ENCODE data around the gene EBF4.

EBF4 gene

GRCh38 chr20:2692036-2692885, at the start of gene EBF4:
Gene EBF4, plus strand, starts transcription at chr20:2692780. Its CDS starts 866 bp downstream, at chr20:2693646.
- no peak for DNase-seq (ENCODE audit: low read depth)

DNA sequence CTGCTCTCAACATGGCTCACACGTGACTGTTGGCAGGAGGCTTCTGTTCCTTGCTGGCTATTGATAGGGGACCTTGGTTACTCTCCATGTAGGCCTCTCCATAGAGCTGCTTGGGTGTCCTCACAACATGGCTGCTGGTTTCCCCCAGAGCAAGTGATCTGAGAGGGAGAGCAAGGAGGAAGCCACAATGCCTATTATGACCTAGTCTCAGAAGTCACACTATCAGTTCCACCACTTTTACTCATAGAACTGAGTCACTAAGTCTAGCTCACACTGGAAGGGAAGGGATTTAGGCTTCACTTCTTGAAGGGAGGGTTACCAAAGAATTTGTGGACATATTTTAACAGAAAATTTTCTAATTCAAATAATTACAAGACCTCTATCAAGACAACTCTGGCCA, 48.9 kb upstream of the EBF4 start:
- no peak for DNase-seq (ENCODE audit: low read depth)

GRCh38 chr20:2651772-2652723, 40.5 kb upstream of the EBF4 start, which contains the start of gene NOP56:
Gene NOP56, plus strand, starts transcription at chr20:2652632. Its CDS starts 29 bp downstream, at chr20:2652661.
- peak; percentile 91 for DNase-seq (ENCODE audit: low read depth)

GRCh38 chr20:2652724-2653555, 39.6 kb upstream of the EBF4 start:
- DNase-seq (ENCODE audit: low read depth): no peak

DNA sequence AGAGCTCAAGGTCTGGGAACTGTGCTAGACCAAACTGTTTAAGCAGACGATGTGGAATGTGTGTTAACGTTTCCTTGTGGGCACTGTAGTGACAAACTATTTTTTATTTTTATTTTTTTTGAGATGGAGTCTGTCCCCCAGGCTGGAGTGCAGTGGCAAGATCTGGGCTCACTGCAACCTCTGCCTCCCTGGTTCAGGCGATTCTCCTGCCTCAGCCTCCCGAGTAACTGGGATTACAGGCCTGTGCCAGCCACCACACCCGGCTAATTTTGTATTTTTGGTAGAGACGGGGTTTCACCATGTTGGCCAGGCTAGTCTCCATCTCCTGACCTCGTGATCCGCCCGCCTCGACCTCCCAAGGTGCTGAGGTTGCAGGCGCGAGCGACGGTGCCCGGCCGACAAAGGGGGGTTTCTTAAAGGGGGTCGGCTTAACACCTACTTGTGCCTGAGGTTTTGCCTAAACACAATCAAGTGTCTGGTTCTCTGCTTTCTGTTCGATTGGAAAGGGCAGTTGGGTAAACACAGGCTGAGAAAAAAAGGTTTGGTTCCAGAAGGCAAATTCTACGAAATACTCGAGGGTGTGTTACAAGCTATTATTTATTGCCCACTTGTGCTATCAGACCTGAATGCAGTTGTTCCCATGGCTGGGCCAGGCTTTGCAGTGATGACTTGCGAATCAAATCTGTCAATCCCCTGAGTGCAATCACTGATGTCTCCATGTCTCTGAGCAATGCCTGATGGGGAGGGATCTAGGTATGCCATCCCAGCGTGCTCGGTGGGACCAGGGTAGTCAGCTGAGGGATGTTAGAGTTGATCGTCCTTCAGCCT, 38.8 kb upstream of the EBF4 start:
- no peak for DNase-seq (ENCODE audit: low read depth)

GRCh38 chr20:2654384-2654822, 38.2 kb upstream of the EBF4 start:
- no peak for DNase-seq (ENCODE audit: low read depth)

DNA sequence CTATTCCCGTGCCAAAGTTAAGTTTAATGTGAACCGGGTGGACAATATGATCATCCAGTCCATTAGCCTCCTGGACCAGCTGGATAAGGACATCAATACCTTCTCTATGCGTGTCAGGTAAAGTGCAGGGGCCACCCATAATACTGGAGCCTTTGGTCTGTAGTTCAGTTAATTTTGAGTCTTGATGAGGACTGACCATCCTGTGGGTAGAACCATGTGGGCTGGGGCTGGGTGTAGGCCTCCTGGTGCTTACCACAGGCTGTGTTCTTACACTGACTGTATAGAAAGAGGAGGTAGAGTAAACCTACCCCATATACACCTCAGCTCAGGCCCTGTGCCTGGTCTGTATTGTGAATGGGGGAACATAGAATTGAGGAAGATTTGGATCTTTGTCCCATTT, 37.7 kb upstream of the EBF4 start:
- DNase-seq (ENCODE audit: low read depth): no peak

GRCh38 chr20:2655331-2656116, 37.1 kb upstream of the EBF4 start:
- DNase-seq (ENCODE audit: low read depth): no peak

DNA sequence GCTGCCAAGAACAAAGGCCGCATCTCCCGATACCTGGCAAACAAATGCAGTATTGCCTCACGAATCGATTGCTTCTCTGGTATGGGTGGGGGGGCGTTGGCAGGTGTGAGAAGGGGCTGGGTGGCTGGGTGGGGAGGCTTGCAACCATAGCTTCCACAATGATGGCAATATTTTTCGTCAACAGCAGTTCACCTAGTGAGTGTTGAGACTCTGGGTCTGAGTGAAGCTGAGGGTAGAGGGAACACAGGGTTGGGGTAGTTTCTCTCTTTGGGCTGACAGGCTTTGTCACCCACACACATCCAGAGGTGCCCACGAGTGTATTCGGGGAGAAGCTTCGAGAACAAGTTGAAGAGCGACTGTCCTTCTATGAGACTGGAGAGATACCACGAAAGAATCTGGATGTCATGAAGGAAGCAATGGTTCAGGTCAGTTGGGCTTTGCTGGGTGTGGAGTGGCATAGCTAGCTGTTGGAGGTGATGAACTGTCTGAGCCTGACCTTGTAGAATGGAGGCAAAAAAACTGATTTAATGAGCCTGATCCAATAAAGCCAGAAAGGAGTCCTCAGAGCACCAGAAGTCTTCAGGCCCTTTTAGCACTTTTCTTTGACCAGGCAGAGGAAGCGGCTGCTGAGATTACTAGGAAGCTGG, 36.0 kb upstream of the EBF4 start:
- no peak for DNase-seq (ENCODE audit: low read depth)

GRCh38 chr20:2657241-2657640, 35.3 kb upstream of the EBF4 start:
- DNase-seq (ENCODE audit: low read depth): no peak

DNA sequence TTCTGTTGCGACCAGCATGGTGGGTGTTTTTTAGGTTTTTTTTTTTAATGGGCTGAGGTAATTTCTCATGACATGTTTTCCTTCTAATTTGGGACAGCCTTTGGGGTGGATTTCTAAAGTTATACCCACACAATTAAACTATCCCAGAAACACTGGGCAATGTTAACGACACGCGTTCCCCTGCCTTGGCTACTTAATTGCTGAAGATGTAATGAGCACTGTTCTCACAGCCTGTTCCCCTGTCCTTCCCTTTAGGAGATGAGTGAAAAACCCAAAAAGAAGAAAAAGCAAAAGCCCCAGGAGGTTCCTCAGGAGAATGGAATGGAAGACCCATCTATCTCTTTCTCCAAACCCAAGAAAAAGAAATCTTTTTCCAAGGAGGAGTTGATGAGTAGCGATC, 34.9 kb upstream of the EBF4 start:
- no peak for DNase-seq (ENCODE audit: low read depth)

GRCh38 chr20:2658414-2659354, 33.9 kb upstream of the EBF4 start:
- DNase-seq (ENCODE audit: low read depth): no peak

DNA sequence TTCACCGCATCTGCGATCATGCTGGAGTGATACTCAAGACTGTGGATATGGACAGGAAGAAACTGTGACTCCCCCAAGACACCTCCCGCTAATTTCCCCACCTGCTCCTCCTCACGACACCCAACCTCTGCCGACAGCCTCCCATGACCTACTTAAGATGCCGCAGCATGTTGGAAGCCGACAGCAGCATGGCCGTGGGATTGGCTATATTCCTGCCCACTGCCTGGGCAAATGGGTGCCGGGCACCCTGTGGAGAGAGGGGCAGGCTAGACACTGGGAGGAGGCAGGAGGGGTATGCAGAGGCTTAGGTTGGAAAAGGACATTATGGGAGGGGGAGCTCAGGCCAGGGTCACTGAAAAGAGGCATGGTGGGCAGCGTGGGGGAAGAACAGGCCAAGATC, 33.0 kb upstream of the EBF4 start:
- no peak for DNase-seq (ENCODE audit: low read depth)

GRCh38 chr20:2663364-2663886, 29.2 kb upstream of the EBF4 start:
- DNase-seq (ENCODE audit: low read depth): no peak

DNA sequence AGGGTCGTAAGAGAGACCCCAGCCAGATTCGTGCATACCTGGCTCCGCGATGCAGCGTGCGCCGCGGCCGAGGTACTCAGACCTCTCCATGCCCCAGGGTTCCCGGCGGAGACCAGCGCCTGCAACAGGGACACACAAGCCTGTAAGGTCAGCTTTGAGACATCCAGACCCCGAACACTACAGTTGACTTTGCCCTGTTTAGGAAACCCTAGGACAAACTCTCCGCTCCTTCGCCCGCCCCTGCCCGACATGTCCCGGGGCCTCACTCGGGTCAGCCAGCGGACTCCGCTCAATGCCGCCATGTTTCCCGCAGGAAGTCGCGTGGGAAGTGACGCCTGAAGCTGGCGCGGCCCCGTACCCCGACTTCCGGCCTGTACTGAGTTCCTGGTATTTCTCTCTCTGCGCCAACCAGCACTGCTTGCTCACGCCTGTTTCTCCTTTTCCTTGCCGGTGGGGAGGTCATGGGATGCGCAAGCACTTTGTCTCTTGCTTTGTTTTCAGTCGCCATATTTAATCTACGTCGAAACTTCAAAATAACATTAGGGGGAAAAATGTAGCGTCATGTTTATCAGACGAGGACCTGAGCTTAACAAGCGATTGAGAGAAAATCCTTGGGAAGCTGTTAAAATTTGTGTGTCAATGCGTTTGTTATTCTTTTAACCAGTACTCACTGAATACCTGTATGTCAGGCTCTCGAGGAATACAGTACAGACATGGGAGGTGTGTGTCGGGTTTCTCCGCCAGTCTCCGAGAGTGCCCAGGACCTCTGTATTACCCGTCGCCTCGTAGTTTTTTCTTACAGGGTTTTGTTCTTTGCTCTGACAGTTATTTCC, 28.5 kb upstream of the EBF4 start, which contains the start of gene IDH3B:
Gene IDH3B, minus strand, starts transcription at position 330 of the 833 bp plus-strand sequence. Its CDS starts 28 bp downstream, at position 302.
- DNase-seq (ENCODE audit: low read depth): peak; percentile 87

DNA sequence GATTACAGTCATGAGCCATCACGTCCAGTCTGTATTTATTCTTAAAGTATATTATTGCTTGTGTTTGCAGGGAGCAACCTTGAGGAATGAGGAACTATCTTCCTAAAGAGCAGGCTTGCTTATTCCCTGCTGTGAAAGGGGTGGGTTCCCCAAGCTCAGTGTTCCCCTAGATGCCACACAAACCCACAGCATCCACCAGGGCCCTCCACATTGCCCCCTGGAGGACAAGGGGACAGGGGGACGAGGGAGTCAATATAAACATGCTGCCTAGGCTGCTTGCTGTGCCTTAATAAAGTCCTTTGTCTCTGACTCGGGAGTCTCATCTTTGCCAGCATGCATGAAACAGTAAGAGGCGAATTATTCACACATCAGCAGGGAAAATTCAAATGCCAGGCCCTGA, 20.6 kb upstream of the EBF4 start:
- DNase-seq (ENCODE audit: low read depth): no peak

DNA sequence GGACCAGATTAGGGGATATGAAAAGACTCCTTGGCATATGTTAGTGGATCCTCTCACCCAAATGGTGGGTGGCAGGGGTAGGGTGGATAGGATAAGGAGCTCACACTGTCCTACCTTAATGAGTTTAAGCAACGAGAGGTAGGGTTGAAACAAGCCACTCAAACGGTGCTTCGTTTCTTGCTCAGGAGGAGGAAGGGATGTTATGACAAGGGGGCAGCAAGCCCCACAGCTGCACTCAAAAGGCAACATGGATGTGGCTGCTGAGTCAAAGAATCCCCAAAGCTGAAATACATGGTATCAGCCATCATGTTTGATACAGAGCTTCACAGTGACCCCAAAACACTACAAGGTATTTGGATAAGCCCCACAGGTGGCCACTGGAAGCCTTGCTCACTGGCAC, 20.1 kb upstream of the EBF4 start:
- DNase-seq (ENCODE audit: low read depth): no peak

All from activated T-helper 9 cell treated with anti-CD3 and anti-CD28 coated beads, Interleukin-2, amount 50 U/mL, for 16 hours (primary cell).